HG03457 (cell line): ENCODE measurements around the gene B4GALNT2.

Experiments
- ATAC-seq: cut with Tn5 transposase; IDR thresholded peaks from one replicate; pipeline ENCODE4 v1.9.1; 2021; ENCODE audit warnings: moderate number of reproducible peaks; ENCODE audit not compliant: unreplicated experiment

Gene B4GALNT2

DNA sequence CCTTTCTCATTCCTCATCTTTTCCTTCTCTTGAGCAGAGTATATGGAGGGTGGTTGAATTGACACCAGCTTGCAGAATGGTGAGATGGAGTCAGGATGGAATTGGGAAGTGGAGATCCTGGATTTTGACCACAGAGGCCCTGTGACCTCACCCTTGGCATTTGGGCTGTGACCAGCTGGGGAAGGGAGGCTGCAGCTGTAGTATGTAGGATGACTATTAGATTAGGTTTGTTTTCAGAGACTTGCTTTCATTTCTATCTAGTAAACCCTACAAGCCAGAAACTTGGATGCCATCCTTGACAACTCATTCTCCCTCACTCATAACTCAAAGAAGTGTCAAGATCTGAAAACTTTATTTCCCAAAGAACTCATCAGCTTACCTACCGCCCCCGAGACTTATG, 71.9 kb downstream of the B4GALNT2 start:
- no peak for ATAC-seq

DNA sequence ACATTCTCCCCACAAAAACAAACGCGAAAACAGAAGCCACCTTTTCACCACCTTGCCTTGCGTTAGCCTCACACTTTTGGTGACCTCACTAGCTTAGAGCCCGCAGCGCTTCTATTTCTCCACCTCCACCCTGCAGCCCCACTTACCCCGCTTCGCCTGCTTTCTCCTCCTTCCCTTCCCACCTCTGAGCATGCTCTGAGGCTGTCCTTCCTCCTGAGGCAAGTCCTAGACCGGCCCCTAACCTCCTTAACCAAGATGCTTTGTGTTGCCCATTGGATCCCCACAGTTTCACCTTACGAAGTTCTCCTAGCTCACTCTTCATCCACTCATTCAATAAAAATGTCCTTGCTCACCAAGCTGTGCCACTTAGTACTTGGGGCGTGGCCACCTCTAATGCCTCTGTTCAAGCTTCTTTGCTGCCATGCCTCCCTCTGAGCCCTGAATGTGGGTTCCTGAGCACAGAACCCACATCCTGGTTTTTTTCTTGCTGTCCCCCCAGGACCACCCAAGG, 76.5 kb downstream of the B4GALNT2 start:
- ATAC-seq = no peak

DNA sequence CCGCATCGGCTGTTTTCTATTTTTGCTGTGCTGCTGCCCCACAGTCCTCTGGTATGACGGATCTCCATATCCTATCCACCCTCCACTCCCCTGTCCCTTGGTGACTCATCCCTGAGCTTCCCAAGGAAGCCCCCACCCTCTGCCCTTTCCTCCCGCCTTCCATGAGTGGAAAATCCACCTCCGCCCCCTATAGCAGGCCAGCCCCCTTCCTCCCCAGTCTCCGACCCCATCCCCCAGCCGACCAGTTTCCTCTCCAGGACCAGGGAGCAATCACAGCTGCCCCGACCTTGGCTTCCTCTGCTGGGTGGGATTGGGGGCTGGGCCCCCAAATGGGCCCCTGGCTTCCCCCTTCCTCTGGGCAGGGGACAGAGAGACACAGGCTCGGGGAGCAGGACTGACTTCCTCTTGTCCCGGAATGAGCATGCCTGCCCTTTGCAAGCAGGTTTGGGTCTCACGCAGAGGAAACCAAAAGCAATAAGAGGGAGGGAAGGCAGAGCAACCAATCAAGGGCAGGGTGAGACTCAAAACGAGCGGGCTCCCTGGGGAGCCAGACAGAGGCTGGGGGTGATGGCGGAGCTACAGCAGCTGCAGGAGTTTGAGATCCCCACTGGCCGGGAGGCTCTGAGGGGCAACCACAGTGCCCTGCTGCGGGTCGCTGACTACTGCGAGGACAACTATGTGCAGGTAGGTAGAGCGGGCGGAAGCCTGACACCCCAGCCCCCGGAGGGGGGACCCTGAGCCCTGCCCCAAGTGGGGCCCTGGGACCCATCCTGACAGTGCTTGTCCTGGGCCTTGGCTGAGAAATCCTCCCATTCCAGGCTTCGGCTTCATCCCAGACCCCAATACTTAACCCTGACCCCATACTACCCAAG, 77.8 kb downstream of the B4GALNT2 start, which contains the start of the genes ABI3 and GNGT2:
TSS of gene ABI3 (plus strand) at position 550 of the 872 bp plus-strand sequence. CDS start at position 568, 18 bp downstream.
TSS of gene GNGT2 (minus strand) at position 417 of the 872 bp plus-strand sequence. CDS start 3,152 bp downstream, outside the sequence.
- no peak for ATAC-seq

DNA sequence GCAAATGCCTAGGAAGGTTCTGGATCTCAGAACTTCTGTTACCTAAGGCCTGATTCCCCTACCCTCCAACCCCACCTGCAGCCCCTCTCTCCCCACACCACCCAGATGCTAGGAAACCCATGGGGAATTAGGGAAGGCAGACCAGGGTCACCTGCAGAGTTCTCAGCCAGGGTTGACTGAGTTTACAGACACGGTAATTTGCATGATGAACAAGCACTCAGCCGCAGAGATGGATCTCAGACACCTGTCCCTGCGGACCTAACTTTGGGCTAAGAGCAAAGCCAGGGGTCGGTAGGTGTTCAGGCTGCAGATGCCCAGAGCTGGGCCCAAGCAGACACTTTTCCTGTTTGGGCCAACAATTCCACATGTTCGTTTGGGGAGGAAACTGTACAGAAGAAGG, 80.8 kb downstream of the B4GALNT2 start:
- no peak for ATAC-seq

DNA sequence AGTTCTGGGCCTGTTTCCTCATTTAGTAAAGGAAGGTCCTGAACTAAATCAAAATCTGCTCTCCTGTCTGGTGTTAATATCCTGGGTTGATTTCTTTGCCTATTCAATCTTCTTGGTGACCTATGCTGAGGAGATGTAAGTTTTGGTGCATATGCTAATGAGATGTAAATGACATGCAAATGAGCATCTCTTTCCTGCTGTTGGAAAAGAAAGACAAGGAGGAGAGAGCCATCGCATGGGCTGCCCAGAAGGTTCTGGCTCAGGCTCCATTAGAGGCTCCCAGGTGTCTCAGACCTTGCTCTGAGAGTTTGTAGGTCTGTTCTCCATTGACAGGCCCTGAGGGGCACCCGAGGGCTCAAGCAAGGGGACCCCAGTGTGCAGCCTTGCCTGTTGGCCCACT, 81.3 kb downstream of the B4GALNT2 start:
- ATAC-seq = no peak

DNA sequence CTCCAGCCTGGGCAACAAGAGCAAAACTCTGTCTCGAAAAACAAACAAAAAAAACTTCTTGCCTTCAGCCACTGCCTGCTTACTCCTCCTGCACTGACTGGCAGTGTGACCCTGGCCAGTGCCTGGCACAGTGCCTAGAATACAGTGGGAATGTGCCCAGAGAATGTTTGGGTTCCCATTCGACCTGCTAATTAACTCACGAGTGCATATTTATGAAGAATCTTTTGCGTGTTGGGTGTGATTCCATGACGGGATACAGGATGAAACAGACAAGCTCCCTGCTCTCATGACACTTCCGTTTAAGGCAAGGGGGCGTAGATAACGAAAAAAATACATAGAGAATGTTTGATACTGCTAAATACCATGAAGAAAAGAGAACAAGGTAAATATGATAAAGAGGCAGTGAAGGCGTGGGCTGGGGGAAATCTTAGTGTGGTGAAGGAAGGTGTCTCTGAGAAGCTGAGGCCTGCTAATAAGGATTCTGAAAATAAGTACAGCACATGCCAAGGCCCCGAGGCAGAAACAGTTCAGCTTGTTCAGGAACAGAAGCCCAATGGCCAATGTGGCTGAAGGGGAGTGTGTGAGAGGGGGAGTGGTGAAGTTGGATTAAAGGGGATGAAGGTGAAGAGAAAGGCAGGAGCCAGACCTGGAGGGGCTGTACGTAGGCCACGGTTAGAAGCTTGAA, 82.2 kb downstream of the B4GALNT2 start:
- no peak for ATAC-seq

DNA sequence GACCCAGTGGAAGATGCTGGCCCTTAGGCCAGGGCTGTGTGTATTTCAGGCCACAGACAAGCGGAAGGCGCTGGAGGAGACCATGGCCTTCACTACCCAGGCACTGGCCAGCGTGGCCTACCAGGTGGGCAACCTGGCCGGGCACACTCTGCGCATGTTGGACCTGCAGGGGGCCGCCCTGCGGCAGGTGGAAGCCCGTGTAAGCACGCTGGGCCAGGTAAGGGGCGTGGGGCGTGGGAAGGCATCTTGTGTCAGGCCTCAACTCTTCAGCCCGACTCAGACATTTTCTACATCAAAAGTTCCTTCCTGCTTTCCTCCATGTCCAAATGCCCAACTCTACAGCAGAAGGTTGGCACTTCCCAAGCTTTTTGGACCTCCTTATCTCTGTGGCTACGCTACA, 83.9 kb downstream of the B4GALNT2 start:
- no peak for ATAC-seq

DNA sequence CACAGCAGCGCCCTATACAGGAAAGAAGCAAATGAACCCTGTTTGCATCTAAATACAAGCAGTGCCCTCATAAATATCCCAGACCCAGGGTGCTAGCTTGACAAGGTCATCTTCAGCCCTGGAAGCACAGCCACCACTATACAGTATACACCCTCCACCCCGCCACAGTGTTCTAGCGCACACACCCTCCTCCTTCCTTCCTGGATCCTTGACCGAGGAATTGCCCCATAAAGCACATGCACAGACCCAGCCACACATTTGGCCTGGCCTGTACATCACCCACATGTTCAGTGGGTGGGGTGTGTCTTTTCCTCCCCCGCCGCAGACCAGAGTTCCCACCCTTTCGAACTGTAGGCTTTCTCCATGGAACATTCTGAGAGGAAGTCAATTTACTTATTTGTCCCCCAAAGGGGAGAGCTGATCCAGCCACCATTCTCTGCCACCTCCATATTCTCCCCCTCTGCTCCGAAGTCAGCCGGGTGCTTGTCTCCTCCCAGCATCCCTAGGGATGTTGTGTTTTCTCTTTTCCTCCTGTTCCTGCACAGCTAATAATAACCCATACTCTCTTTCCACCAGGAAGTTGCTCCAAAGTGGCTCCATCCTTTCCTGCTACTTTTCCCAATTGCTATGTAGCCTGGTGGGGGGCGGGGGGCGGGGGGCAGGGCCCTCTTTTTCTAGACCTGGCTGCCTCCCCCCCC, 84.5 kb downstream of the B4GALNT2 start:
- ATAC-seq = no peak

DNA sequence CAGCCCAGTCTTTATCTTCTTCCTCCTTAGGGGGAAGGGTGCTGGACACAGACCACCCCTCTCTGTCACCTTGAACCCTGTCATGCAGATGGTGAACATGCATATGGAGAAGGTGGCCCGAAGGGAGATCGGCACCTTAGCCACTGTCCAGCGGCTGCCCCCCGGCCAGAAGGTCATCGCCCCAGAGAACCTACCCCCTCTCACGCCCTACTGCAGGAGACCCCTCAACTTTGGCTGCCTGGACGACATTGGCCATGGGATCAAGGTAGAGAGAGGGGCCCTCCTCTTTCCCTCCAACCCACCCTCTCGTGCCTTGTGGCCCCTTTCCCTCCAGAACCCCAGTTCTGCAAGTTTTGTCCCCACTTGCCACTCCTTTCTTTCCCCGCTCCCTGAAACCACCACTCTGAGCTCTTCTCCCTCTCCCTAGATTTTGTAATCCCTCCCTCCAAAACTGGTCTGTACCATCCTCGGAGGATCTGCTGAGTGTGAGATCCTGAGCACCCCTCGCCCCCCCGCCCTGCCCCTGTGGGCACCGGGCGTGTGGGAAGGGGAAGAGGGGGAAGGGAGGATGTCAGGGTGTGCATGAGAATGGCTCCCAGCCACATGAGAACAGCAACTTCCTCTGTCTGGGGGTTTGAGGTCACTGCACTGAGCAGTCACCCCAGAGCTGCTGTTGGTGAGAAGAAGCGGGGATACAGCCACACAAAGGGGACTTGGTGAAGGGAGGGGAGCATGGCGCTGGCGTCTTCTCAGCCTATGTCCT, 85.3 kb downstream of the B4GALNT2 start:
- no peak for ATAC-seq

DNA sequence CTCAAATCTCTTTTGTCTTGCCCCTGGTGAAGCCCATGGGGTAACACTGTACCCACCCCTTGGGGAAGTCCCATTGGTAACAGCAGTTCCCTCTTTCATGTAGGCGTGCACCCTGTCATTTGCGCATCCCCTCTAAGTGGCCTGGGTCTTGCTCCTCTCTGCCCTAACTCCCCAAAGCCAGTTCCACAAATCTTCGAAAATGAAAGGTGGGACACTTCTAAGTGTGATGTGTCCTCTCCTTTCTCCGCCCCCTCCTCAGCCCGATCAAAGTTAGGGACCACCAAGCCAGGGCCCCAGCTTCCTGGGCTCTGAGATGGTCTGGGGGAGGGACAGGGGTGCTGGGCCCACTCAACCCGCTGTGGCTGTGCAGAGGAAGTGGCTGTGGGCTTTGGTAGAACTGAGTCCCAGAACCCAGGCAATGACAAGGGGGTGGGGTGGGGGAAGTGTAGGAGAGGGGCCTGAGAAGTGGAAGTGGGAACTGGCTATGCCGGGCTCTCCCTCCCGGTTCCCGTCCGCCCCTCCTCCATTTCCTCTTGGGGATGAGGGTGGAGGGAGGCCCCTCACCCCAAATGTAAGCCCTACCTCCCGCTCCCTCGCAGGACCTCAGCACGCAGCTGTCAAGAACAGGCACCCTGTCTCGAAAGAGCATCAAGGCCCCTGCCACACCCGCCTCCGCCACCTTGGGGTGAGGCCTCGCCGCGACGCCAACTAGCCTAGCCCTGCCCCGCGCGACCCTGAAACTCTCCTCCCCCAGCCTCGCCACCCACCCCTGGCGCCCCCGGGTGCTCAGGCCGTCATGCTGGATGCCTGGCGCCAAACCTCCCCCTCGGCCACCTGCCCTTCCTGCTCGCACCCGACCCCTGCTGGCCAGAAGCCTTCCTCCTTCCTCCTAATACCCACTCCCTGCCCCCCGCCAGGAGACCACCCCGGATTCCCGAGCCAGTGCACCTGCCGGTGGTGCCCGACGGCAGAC, 86.7 kb downstream of the B4GALNT2 start:
- no peak for ATAC-seq

DNA sequence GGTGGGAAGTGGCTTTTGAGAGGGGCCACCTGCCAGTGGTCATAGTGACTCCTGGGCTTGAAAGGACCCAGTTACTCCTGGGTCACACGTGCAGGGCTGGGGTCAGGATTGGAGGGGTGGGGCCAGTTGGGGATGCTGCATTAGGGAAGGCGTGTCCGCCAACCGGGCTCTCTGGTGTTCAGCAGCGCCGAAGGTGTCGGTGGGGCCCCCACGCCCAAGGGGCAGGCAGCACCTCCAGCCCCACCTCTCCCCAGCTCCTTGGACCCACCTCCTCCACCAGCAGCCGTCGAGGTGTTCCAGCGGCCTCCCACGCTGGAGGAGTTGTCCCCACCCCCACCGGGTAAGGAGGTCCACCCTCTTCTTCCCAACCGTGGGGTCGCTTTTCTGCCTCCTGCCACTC, 87.4 kb downstream of the B4GALNT2 start:
- no peak for ATAC-seq

DNA sequence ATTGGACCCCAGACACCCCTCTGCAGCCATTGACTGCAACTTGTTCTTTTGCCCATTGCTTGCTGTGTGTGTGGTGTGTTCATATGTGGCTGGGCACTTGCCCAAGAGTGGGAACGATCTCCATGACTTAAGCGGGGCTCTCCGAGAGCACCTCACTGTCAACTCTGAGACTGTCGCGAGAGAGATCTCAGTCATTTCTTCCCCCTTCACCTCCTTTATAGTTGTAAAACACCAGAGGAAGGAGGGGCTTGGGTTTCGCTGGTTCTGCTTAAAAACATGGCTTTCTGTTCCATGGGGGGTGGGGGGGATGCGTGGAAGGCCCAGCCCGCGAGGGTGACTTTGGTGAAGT, 90.6 kb downstream of the B4GALNT2 start:
- ATAC-seq = no peak

DNA sequence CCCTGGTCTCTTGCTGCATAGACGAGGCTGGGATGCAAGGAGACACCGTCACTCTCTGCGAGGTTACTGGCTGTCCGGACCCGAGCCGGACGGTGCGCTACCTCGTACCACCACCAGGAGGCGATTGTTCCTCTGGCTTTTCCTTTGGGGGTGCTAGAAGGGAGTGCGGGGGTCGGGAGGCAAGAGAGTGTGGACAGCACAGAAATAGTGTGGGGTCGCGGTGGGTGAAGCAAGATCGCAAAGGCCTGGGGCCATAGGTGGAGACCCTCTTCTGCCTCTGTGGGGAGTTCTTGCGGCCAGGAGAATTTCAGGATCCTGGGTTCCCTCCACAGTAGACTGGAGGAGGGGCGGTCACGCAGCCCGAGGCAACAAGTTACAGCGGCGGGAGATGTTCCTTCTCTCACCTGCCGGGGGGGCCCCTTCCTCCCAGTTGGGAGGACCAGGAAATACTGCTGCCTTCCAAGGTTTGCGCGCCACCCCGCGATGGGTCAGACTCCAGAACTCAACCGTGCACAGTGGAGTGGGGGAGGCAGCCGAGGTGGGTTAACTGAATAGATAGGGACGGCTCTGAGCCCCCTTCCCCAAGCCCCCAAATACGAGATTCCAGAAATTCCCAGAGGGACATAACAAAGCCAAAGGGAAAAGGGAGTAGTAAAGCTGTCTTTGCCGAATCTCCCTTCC, 91.1 kb downstream of the B4GALNT2 start:
- no peak for ATAC-seq

DNA sequence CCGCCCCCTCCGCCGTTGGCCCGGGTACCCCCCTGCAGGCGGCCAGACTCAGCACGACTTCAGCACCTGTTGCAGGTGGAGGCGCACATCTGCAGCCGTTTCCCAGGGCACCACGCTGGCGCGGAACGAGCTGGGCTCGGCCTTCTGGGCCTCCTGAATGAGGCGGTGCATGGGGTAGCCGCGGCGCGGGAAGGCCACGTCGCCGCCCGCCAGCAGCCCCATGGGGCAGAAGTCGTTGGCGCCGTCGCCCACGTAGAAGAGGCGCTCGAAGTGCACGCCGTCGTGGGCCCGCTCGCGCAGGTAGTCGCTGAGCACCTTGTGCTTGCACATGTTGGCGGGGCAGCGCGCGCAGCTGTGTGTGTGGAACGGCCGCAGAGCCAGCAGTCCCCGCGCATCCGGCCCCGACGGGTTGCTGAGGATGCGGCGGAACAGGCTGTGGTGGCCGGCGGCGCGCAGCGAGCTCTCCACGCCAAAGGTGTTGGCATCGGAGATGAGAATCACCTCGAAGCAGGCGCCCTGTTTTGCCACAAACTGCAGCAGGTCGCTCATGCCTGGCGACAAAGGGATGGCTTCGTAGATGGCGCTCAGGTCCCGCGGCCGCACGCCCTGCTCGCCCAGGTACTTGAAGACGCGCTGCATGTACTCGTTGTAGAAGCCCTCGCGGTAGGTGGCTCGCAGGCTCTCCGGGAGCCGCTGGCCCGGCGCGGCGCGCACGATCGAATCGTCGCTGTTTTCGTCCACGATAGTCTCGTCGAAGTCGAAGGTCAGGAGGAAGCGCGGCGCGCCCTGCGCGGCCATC, 91.8 kb downstream of the B4GALNT2 start:
- no peak for ATAC-seq

DNA sequence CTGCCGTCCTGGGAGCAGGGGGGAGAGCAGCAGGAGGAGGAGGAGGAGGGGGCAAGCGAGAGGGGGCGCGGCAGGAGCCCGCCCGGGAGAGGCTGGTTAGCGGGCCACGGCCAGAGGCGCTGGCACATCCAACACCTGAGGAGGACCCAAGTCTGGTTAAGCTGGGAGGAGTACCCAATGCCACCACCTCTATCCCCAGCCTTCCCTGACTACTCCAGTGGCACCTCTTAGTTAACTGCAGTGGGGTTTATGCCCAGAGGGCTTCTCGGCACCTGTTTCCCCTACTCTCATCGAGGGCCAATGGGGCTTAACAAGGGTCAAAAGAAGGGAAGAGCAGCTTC, 92.4 kb downstream of the B4GALNT2 start:
- ATAC-seq = no peak

DNA sequence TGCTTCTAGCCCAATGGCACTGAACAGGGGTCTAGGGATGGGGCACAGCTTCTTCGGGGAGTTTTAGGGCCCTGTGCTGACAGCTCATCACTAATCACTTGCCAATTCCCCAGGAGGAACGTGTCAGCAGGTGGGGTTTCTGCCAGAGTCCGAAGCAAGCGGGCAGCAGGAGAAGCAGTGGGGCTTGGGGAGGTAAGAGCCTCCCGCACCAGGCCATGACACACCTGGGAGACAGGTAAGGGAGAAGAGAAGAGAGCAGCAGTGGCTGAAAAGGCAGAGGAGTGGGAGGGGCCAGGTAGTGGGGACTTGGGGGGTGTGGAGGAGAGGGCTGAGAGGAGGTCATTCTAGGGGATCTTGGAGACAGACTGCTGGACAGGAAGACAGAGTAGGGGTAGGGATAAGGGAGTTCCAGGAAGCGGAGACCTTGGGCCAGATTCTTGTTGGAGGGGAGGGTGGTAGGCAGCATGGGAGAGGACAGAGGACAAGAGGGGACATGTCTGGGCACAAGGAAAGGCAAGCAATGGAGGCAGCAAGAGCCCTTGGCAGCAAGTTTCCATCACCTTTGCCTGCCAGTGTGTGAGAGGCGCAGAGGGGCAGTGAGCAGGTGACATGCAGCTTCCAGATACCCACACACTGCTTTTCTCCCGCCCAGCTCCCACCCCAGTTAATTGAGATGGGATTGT, 93.1 kb downstream of the B4GALNT2 start:
- no peak for ATAC-seq
